Retinal pigment epithelial cell (primary cell): ENCODE data around the gene APOBR.

Experiments used
- DNase-seq: peaks from one replicate; pipeline ENCODE4 v3.0.0-alpha.2; 2010; ENCODE audit warnings: low read depth
- H3K4me3 ChIP-seq: 2 replicates; pipeline ENCODE4 v1.5.1; 2011; ENCODE audit warnings: mild to moderate bottlenecking, low read length, control low read depth, moderate library complexity
- CTCF ChIP-seq: conservative IDR thresholded peaks from 2 replicates; pipeline ENCODE4 v1.5.1; 2011; ENCODE audit warnings: low read depth, low read length, control low read depth, inconsistent platforms

Gene APOBR

GRCh38 chr16:28548306-28548802 is 53.9 kb downstream of the APOBR start:
- no peak for TF ChIP-seq CTCF
- no peak for DNase-seq
- no peak overlapping the region for H3K4me3 ChIP-seq
